HepG2 (cell line): Measurements from ENCODE around the gene VSIG10L. TPM values are rescaled to one million over a fixed set of nuclear protein-coding genes. Genes with fewer than 3 reads are reported as not detected.

Source experiments
- CEBPB ChIP-seq: IDR thresholded peaks from 2 replicates; pipeline ENCODE4 v1.6.1; 2011; ENCODE audit warnings: low read depth, low read length, improper control_type of control experiment, borderline replicate concordance
- FOXO1 ChIP-seq: sonication (generic); formaldehyde crosslinking; IDR thresholded peaks from 2 replicates; pipeline ENCODE4 v1.4.0; 2020; ENCODE audit warnings: missing genetic modification reagents
- HBP1 ChIP-seq: IDR thresholded peaks from 2 replicates; pipeline ENCODE4 v1.6.1; 2016; ENCODE audit warnings: low read depth, control low read depth
- HNRNPK ChIP-seq: fragments of 200-400 bp; formaldehyde crosslinking; IDR thresholded peaks from 2 replicates; pipeline ENCODE4 v1.6.1; 2018; ENCODE audit warnings: low read length, low read depth, moderate library complexity, mild to moderate bottlenecking; ENCODE audit not compliant: poor library complexity, severe bottlenecking
- MBD4 ChIP-seq: IDR thresholded peaks from 2 replicates; pipeline ENCODE4 v1.6.1; 2012; ENCODE audit warnings: low read length, inconsistent platforms, borderline replicate concordance
- NR0B2 ChIP-seq: sonication (generic); formaldehyde crosslinking; IDR thresholded peaks from 2 replicates; pipeline ENCODE4 v1.4.0; 2020; ENCODE audit warnings: mild to moderate bottlenecking, missing genetic modification reagents
- PCBP2 ChIP-seq: fragments of 200-400 bp; formaldehyde crosslinking; optimal IDR thresholded peaks from 2 replicates; pipeline ENCODE3; 2018; ENCODE audit warnings: low read length, low read depth; ENCODE audit not compliant: poor library complexity, severe bottlenecking
- POLR2G ChIP-seq: fragments of 200-400 bp; formaldehyde crosslinking; IDR thresholded peaks from 2 replicates; pipeline ENCODE4 v1.6.1; 2018; ENCODE audit warnings: mild to moderate bottlenecking, low read depth, low read length, moderate library complexity
- RXRA ChIP-seq: sonication (generic); formaldehyde crosslinking; IDR thresholded peaks from 2 replicates; pipeline ENCODE4 v1.5.1; 2020; ENCODE audit warnings: missing genetic modification reagents
- SNAPC2 ChIP-seq: sonication (generic); formaldehyde crosslinking; IDR thresholded peaks from 2 replicates; pipeline ENCODE4 v1.8.1; 2022; ENCODE audit warnings: mild to moderate bottlenecking, missing genetic modification reagents
- TBX2 ChIP-seq: sonication (generic); formaldehyde crosslinking; IDR thresholded peaks from 2 replicates; pipeline ENCODE4 v1.5.0; 2020; ENCODE audit warnings: missing genetic modification reagents, mild to moderate bottlenecking, borderline replicate concordance
- THAP11 ChIP-seq: IDR thresholded peaks from 2 replicates; pipeline ENCODE4 v1.6.1; 2016; ENCODE audit warnings: missing biosample characterization, missing genetic modification reagents
- ZBTB34 ChIP-seq: sonication (generic); formaldehyde crosslinking; IDR thresholded peaks from 2 replicates; pipeline ENCODE4 v1.8.0; 2022; ENCODE audit warnings: mild to moderate bottlenecking, missing genetic modification reagents
- ZBTB46 ChIP-seq: sonication (generic); formaldehyde crosslinking; IDR thresholded peaks from 2 replicates; pipeline ENCODE4 v1.4.0; 2020; ENCODE audit warnings: mild to moderate bottlenecking, missing genetic modification reagents, borderline replicate concordance
- ZBTB8A ChIP-seq: sonication (generic); formaldehyde crosslinking; IDR thresholded peaks from 2 replicates; pipeline ENCODE4 v1.4.0; 2020; ENCODE audit warnings: mild to moderate bottlenecking, low read depth, missing genetic modification reagents, borderline replicate concordance
- ZNF614 ChIP-seq: IDR thresholded peaks from 2 replicates; pipeline ENCODE4 v1.6.1; 2018; ENCODE audit warnings: missing biosample characterization, missing genetic modification reagents, inconsistent platforms, borderline replicate concordance
- ZNF687 ChIP-seq: sonication (generic); formaldehyde crosslinking; IDR thresholded peaks from 2 replicates; pipeline ENCODE4 v1.5.1; 2020; ENCODE audit warnings: mild to moderate bottlenecking, missing genetic modification reagents, moderate library complexity
- ZNF761 ChIP-seq: sonication (generic); formaldehyde crosslinking; conservative IDR thresholded peaks from 2 replicates; pipeline ENCODE4 v1.4.0; 2020; ENCODE audit warnings: mild to moderate bottlenecking, missing genetic modification reagents
- polyA plus RNA-seq, 8 experiments: library from polyadenylated mRNA; depleted of rRNA in 3 of 8; stranded (reverse) in 7 of 8; unstranded in 1 of 8; fragments of >200 nt; fragmentation: Illumina TruSeq in 4 of 8; extraction: Trizol in 4 of 8; gene quantifications; 2 replicates each; pipeline versions ENCODE4 v1.2.1 to v1.2.3, GENCODE V29; 2011 to 2016; ENCODE audit warnings: low read depth in 4 of 8, missing spikeins in 1 of 8, mixed read lengths in 1 of 8; ENCODE audit not compliant: insufficient read depth in 1 of 8
- total RNA-seq, 5 experiments: library from RNA; depleted of rRNA; stranded (reverse); fragments of >200 nt; fragmentation: Illumina TruSeq; extraction: Trizol; gene quantifications; 2 replicates each; pipeline ENCODE4 v1.2.3, GENCODE V29; 2016; ENCODE audit warnings: low read depth in 1 of 5
- TF ChIP-seq, protein P1 (sequence below): conservative IDR thresholded peaks from 2 replicates; pipeline ENCODE4 v1.6.1; 2018; ENCODE audit warnings: missing genetic modification reagents

The VSIG10L gene
- total and polyA plus RNA-seq, 2 of the 13 experiments (the other 11 are each of a cell fraction or from before 2014, with no cell fraction given): 2.7 to 8.5 TPM

- TF ChIP-seq POLR2G (peak; percentile 56; the same call in 1 of the 2 replicates), SNAPC2 (no peak), CEBPB (no peak), ZNF687 (CRISPR knock-in tag) (peak; percentile 94), HNRNPK (no peak), FOXO1 (CRISPR knock-in tag) (no peak), RXRA (CRISPR knock-in tag) (0 out of 2 replicates have a peak, but pooled peaks have one; percentile 48), ZBTB8A (CRISPR knock-in tag) (no peak), MBD4 (no peak), THAP11 (peak; percentile 59; the same call in 1 of the 2 replicates), NR0B2 (CRISPR knock-in tag) (no peak), ZBTB34 (CRISPR knock-in tag) (no peak), ZNF614 (CRISPR knock-in tag) (no peak), TBX2 (CRISPR knock-in tag) (peak; percentile 45; the same call in 1 of the 2 replicates), PCBP2 (no peak), ZBTB46 (CRISPR knock-in tag) (no peak), ZNF761 (CRISPR knock-in tag) (no peak), HBP1 (no peak)
- TF ChIP-seq, protein P1, sequence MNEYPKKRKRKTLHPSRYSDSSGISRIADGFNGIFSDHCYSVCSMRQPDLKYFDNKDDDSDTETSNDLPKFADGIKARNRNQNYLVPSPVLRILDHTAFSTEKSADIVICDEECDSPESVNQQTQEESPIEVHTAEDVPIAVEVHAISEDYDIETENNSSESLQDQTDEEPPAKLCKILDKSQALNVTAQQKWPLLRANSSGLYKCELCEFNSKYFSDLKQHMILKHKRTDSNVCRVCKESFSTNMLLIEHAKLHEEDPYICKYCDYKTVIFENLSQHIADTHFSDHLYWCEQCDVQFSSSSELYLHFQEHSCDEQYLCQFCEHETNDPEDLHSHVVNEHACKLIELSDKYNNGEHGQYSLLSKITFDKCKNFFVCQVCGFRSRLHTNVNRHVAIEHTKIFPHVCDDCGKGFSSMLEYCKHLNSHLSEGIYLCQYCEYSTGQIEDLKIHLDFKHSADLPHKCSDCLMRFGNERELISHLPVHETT: no peak
Observed at GRCh38 chr19:51389143-51389542, 47.2 kb upstream of the VSIG10L start (continued).
